HepG2 (cell line): ENCODE data around the gene TM4SF4. TPM values are rescaled to one million over a fixed set of nuclear protein-coding genes. Genes with fewer than 3 reads are reported as not detected.

Source experiments
- ATAC-seq: fragments of 200-7000 bp; cut with Tn5 transposase; 3 replicates; pipeline ENCODE4 v1.9.1; 2020; ENCODE audit warnings: mild to moderate bottlenecking, moderate library complexity
- BruUV-seq: library from RNA; stranded (reverse); fragments of 400-500 nt; replicated peaks from 2 replicates; lab custom pipeline; 2021; lab: Mats Ljungman, UMichigan
- CTCF ChIA-PET: fragments of 300-600 bp; formaldehyde crosslinking; extraction: SDS; loops from one replicate; lab custom pipeline; 2021; ENCODE audit warnings: low total read pairs, inconsistent platforms, low intra/inter-chr PET ratio; lab: Yijun Ruan, JAX
- POLR2A ChIA-PET: fragments of 350-600 bp; sonication (Branson Sonifier 250); formaldehyde crosslinking; loops from one replicate; lab custom pipeline; 2020; ENCODE audit warnings: antibody characterized with exemption, inconsistent platforms; lab: Yijun Ruan, JAX
- DNase-seq: peaks from one replicate; pipeline ENCODE4 v3.0.0-alpha.2; 2015; ENCODE audit warnings: low spot score
- FAIRE-seq: peaks from 3 replicates; lab custom pipeline; 2011; peaks lifted over from hg19 to GRCh38; lab: Jason Lieb, UNC
- H2AFZ ChIP-seq: one replicate; pipeline ENCODE4 v1.6.1; 2011; ENCODE audit warnings: low read length, inconsistent platforms
- H3K27ac ChIP-seq: fragments of 300-600 bp; 3 replicates; pipeline ENCODE4 v1.8.0; 2011; ENCODE audit warnings: mixed run types, mild to moderate bottlenecking, mixed read lengths, low read length, inconsistent platforms; ENCODE audit not compliant: insufficient read depth; ENCODE audit errors: extremely low read length
- H3K27me3 ChIP-seq, 2 experiments: fragments of 200-600 bp in 1 of 2; 2 replicates in 1 of 2; 3 replicates in 1 of 2; pipeline versions ENCODE4 v1.6.0 to v1.8.0; 2011; ENCODE audit warnings: low read length in 2 of 2, mild to moderate bottlenecking in 2 of 2, moderate library complexity in 2 of 2, inconsistent platforms in 1 of 2; ENCODE audit not compliant: insufficient read depth in 2 of 2, control insufficient read depth in 1 of 2
- H3K36me3 ChIP-seq, 2 experiments: fragments of 200-600 bp in 1 of 2; replicated peaks in 1 of 2; 2 replicates in 1 of 2; 3 replicates in 1 of 2; pipeline versions ENCODE4 v1.5.1 to v1.8.0; 2011; ENCODE audit warnings: low read length in 2 of 2, inconsistent platforms in 1 of 2; ENCODE audit not compliant: insufficient read depth in 2 of 2, control insufficient read depth in 1 of 2
- H3K4me1 ChIP-seq: 2 replicates; pipeline ENCODE4 v1.5.1; 2012; ENCODE audit warnings: low read length, inconsistent platforms; ENCODE audit not compliant: insufficient read depth
- H3K4me2 ChIP-seq: 2 replicates; pipeline ENCODE4 v1.6.0; 2011; ENCODE audit warnings: low read depth, low read length, inconsistent platforms
- H3K4me3 ChIP-seq, 3 experiments: fragments of 200-600 bp in 1 of 3; sonication (generic), shearing (Covaris generic) in 1 of 3; replicated peaks in 1 of 3; 2 replicates each; pipeline ENCODE4 v1.5.1; 2011 to 2016; ENCODE audit warnings: low read length in 3 of 3, inconsistent platforms in 2 of 3, low read depth in 2 of 3, mild to moderate bottlenecking in 2 of 3, control low read depth in 1 of 3, mixed read lengths in 1 of 3; ENCODE audit not compliant: insufficient read depth in 1 of 3
- H3K79me2 ChIP-seq: one replicate; pipeline ENCODE4 v1.6.1; 2011; ENCODE audit warnings: low read length, inconsistent platforms; ENCODE audit not compliant: insufficient read depth
- H3K9ac ChIP-seq: 2 replicates; pipeline ENCODE4 v1.6.0; 2011; ENCODE audit warnings: mild to moderate bottlenecking, low read depth, low read length, inconsistent platforms; ENCODE audit not compliant: insufficient read depth
- H3K9me3 ChIP-seq: 2 replicates; pipeline ENCODE4 v1.5.1; 2012; ENCODE audit warnings: mild to moderate bottlenecking, low read length
- H4K20me1 ChIP-seq: 2 replicates; pipeline ENCODE4 v1.6.0; 2011; ENCODE audit warnings: inconsistent platforms, mild to moderate bottlenecking, low read length, moderate library complexity; ENCODE audit not compliant: insufficient read depth
- ARNT ChIP-seq: fragments of 450-650 bp; IDR thresholded peaks from 2 replicates; pipeline ENCODE4 v1.6.1; 2017
- CAMTA2 ChIP-seq: sonication (generic); formaldehyde crosslinking; IDR thresholded peaks from 2 replicates; pipeline ENCODE4 v1.4.0; 2020; ENCODE audit warnings: mild to moderate bottlenecking, missing genetic modification reagents, borderline replicate concordance
- CBX1 ChIP-seq: IDR thresholded peaks from one replicate; pipeline ENCODE4 v1.6.1; 2016; ENCODE audit warnings: antibody characterized with exemption, low read depth
- EED ChIP-seq: sonication (generic); formaldehyde crosslinking; IDR thresholded peaks from 2 replicates; pipeline ENCODE4 v1.5.0; 2020; ENCODE audit warnings: mild to moderate bottlenecking, missing genetic modification reagents
- FIP1L1 ChIP-seq: fragments of 200-400 bp; formaldehyde crosslinking; IDR thresholded peaks from 2 replicates; pipeline ENCODE4 v1.6.1; 2018; ENCODE audit warnings: low read depth, mild to moderate bottlenecking, low read length, moderate library complexity, borderline replicate concordance; ENCODE audit not compliant: insufficient read depth
- FOXA3 ChIP-seq: IDR thresholded peaks from 2 replicates; pipeline ENCODE4 v1.6.1; 2016; ENCODE audit warnings: missing genetic modification reagents, missing compliant biosample characterization
- MATR3 ChIP-seq: sonication (generic); formaldehyde crosslinking; IDR thresholded peaks from 2 replicates; pipeline ENCODE4 v1.4.0; 2020; ENCODE audit warnings: missing genetic modification reagents
- MLLT10 ChIP-seq: sonication (generic); formaldehyde crosslinking; IDR thresholded peaks from 2 replicates; pipeline ENCODE4 v1.4.0; 2020; ENCODE audit warnings: missing genetic modification reagents
- NR2F2 ChIP-seq: IDR thresholded peaks from 2 replicates; pipeline ENCODE4 v1.6.1; 2012; ENCODE audit warnings: low read depth, inconsistent platforms, borderline replicate concordance
- THYN1 ChIP-seq: sonication (generic); formaldehyde crosslinking; IDR thresholded peaks from 2 replicates; pipeline ENCODE4 v1.8.1; 2023; ENCODE audit warnings: low read depth, mild to moderate bottlenecking, moderate library complexity, missing genetic modification reagents, borderline replicate concordance
- ZFP82 ChIP-seq: sonication (generic); formaldehyde crosslinking; IDR thresholded peaks from 2 replicates; pipeline ENCODE4 v1.5.1; 2020; ENCODE audit warnings: mild to moderate bottlenecking, missing genetic modification reagents, borderline replicate concordance
- ZNF772 ChIP-seq: sonication (generic); formaldehyde crosslinking; IDR thresholded peaks from 2 replicates; pipeline ENCODE4 v1.5.0; 2020; ENCODE audit warnings: mild to moderate bottlenecking, missing genetic modification reagents
- ZNF781 ChIP-seq: sonication (generic); formaldehyde crosslinking; IDR thresholded peaks from 2 replicates; pipeline ENCODE4 v1.5.1; 2020; ENCODE audit warnings: borderline replicate concordance, mild to moderate bottlenecking, missing genetic modification reagents; ENCODE audit errors: not compliant biosample characterization
- ZNF788 ChIP-seq: sonication (generic); formaldehyde crosslinking; IDR thresholded peaks from 2 replicates; pipeline ENCODE4 v1.5.0; 2020; ENCODE audit warnings: mild to moderate bottlenecking, missing genetic modification reagents, borderline replicate concordance
- WGBS: methylation state at CpG from one replicate; pipeline ENCODE4 v1.1.6; 2017; ENCODE audit warnings: low lambda C conversion rate; 5-methylcytosine and 5-hydroxymethylcytosine counted together
- in situ Hi-C: cut with HindIII; loops from 2 replicates; pipeline ENCODE4 v1.10.0; 2017; ENCODE audit warnings: low pct_unique_long_range_greater_than_20kb; ENCODE audit not compliant: extremely low pct_ligation_motif_present
- intact Hi-C: fragments of 100-400 bp; cut with micrococcal nuclease; formaldehyde crosslinking; loops from one replicate; pipeline ENCODE4 v1.10.0; 2022; ENCODE audit not compliant: unreplicated experiment
- polyA plus RNA-seq, 8 experiments: library from polyadenylated mRNA; depleted of rRNA in 3 of 8; stranded (reverse) in 7 of 8; unstranded in 1 of 8; fragments of >200 nt; fragmentation: Illumina TruSeq in 4 of 8; extraction: Trizol in 4 of 8; gene quantifications; 2 replicates each; pipeline versions ENCODE4 v1.2.1 to v1.2.3, GENCODE V29; 2011 to 2016; ENCODE audit warnings: low read depth in 4 of 8, missing spikeins in 1 of 8, mixed read lengths in 1 of 8; ENCODE audit not compliant: insufficient read depth in 1 of 8
- total RNA-seq, 5 experiments: library from RNA; depleted of rRNA; stranded (reverse); fragments of >200 nt; fragmentation: Illumina TruSeq; extraction: Trizol; gene quantifications; 2 replicates each; pipeline ENCODE4 v1.2.3, GENCODE V29; 2016; ENCODE audit warnings: low read depth in 1 of 5
- TF ChIP-seq, protein P1 (sequence below): IDR thresholded peaks from 2 replicates; pipeline ENCODE4 v1.4.0; 2020; ENCODE audit warnings: mild to moderate bottlenecking, missing genetic modification reagents
- TF ChIP-seq, protein P2 (sequence below): sonication (generic); formaldehyde crosslinking; IDR thresholded peaks from 2 replicates; pipeline ENCODE4 v1.4.0; 2020; ENCODE audit warnings: mild to moderate bottlenecking, missing genetic modification reagents
- TF ChIP-seq, protein P3 (sequence below): sonication (generic); formaldehyde crosslinking; conservative IDR thresholded peaks from 2 replicates; pipeline ENCODE4 v1.5.0; 2020; ENCODE audit warnings: missing genetic modification reagents
- TF ChIP-seq, protein P4 (sequence below): IDR thresholded peaks from 2 replicates; pipeline ENCODE4 v1.6.1; 2016; ENCODE audit warnings: missing biosample characterization, missing genetic modification reagents, low read depth

TM4SF4 gene
- total and polyA plus RNA-seq, 2 of the 13 experiments (the other 11 are each of a cell fraction or from before 2014, with no cell fraction given), result 0.63 to 0.95 TPM

DNA sequence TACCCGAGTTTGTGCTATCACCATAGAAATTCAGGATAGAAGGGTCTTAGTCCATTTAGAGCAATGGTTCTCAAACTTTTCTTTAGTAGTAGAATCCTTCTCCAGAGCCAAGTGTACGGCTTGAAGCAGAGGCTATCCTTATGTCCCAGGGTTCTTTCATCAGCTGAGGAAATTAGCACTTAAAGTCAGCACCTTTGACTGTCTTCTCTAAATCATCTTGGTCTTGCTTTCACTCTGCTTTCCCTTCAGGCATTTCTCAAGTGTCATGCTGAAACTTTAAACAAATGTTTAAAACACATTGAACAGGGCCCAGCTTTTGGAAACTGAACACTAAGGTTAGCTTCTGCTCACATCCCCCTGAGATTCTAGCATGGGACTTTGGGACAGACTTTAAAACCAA lies 78.2 kb downstream of the TM4SF4 start:
- DNase-seq (no peak), ATAC-seq (no peak), FAIRE-seq (no peak)
- H3K27ac ChIP-seq, result no peak overlapping the region
- H3K79me2 ChIP-seq, result peaks cover 37% of the 10 kb centered on the region
- in situ Hi-C loops (no loop called here), intact Hi-C loops (no loop called here)
- POLR2A ChIA-PET, result no interaction called here
- H3K4me1 ChIP-seq, result peaks cover 61% of the 10 kb centered on the region
- no peak overlapping the region for H3K4me2 ChIP-seq
- H4K20me1 ChIP-seq, result peaks cover 29% of the 10 kb centered on the region; the same call in 1 of the 2 replicates
- H3K9me3 ChIP-seq, result no peaks in the 10 kb centered on the region
- WGBS, result 93% methylated on average over 2 of the region's 2 CpGs
- CTCF ChIA-PET, result no interaction called here
- no peak overlapping the region for H2AFZ ChIP-seq
- peaks cover 12 to 35% of the 10 kb centered on the region in 2 experiments; a peak in 4 of 5 replicates for H3K36me3 ChIP-seq
- no TSS peak for BruUV-seq
- no peaks in the 10 kb centered on the region for H3K27me3 ChIP-seq
- H3K9ac ChIP-seq, result no peak overlapping the region
- no peak overlapping the region for H3K4me3 ChIP-seq
- TF ChIP-seq THYN1 (CRISPR knock-in tag), result no peak
- TF ChIP-seq FOXA3 (CRISPR knock-in tag), result no peak
- TF ChIP-seq MATR3 (CRISPR knock-in tag), result no peak
- TF ChIP-seq ARNT, result no peak
- TF ChIP-seq, protein P1, sequence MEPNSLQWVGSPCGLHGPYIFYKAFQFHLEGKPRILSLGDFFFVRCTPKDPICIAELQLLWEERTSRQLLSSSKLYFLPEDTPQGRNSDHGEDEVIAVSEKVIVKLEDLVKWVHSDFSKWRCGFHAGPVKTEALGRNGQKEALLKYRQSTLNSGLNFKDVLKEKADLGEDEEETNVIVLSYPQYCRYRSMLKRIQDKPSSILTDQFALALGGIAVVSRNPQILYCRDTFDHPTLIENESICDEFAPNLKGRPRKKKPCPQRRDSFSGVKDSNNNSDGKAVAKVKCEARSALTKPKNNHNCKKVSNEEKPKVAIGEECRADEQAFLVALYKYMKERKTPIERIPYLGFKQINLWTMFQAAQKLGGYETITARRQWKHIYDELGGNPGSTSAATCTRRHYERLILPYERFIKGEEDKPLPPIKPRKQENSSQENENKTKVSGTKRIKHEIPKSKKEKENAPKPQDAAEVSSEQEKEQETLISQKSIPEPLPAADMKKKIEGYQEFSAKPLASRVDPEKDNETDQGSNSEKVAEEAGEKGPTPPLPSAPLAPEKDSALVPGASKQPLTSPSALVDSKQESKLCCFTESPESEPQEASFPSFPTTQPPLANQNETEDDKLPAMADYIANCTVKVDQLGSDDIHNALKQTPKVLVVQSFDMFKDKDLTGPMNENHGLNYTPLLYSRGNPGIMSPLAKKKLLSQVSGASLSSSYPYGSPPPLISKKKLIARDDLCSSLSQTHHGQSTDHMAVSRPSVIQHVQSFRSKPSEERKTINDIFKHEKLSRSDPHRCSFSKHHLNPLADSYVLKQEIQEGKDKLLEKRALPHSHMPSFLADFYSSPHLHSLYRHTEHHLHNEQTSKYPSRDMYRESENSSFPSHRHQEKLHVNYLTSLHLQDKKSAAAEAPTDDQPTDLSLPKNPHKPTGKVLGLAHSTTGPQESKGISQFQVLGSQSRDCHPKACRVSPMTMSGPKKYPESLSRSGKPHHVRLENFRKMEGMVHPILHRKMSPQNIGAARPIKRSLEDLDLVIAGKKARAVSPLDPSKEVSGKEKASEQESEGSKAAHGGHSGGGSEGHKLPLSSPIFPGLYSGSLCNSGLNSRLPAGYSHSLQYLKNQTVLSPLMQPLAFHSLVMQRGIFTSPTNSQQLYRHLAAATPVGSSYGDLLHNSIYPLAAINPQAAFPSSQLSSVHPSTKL (CRISPR knock-in tag), result no peak
- no peak for TF ChIP-seq NR2F2
- TF ChIP-seq, protein P2, sequence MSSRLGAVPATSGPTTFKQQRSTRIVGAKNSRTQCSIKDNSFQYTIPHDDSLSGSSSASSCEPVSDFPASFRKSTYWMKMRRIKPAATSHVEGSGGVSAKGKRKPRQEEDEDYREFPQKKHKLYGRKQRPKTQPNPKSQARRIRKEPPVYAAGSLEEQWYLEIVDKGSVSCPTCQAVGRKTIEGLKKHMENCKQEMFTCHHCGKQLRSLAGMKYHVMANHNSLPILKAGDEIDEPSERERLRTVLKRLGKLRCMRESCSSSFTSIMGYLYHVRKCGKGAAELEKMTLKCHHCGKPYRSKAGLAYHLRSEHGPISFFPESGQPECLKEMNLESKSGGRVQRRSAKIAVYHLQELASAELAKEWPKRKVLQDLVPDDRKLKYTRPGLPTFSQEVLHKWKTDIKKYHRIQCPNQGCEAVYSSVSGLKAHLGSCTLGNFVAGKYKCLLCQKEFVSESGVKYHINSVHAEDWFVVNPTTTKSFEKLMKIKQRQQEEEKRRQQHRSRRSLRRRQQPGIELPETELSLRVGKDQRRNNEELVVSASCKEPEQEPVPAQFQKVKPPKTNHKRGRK (CRISPR knock-in tag), result no peak
- no peak for TF ChIP-seq EED (CRISPR knock-in tag)
- TF ChIP-seq, protein P3, sequence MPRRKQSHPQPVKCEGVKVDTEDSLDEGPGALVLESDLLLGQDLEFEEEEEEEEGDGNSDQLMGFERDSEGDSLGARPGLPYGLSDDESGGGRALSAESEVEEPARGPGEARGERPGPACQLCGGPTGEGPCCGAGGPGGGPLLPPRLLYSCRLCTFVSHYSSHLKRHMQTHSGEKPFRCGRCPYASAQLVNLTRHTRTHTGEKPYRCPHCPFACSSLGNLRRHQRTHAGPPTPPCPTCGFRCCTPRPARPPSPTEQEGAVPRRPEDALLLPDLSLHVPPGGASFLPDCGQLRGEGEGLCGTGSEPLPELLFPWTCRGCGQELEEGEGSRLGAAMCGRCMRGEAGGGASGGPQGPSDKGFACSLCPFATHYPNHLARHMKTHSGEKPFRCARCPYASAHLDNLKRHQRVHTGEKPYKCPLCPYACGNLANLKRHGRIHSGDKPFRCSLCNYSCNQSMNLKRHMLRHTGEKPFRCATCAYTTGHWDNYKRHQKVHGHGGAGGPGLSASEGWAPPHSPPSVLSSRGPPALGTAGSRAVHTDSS (CRISPR knock-in tag), result no peak
- TF ChIP-seq CBX1, result no peak
- TF ChIP-seq, protein P4, sequence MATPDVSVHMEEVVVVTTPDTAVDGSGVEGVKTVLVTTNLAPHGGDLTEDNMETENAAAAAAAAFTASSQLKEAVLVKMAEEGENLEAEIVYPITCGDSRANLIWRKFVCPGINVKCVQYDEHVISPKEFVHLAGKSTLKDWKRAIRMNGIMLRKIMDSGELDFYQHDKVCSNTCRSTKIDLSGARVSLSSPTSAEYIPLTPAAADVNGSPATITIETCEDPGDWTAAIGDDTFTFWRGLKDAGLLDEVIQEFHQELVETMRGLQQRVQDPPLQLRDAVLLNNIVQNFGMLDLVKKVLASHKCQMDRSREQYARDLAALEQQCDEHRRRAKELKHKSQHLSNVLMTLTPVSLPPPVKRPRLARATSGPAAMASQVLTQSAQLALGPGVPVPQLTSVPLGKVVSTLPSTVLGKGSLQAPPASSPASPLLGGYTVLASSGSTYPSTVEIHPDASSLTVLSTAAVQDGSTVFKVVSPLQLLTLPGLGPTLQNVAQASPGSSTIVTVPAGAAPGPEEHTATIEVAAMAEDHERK, result no peak
- TF ChIP-seq ZNF772 (CRISPR knock-in tag), result no peak
- TF ChIP-seq ZNF788 (CRISPR knock-in tag), result no peak
- no peak for TF ChIP-seq MLLT10 (CRISPR knock-in tag)
- no peak for TF ChIP-seq ZFP82 (CRISPR knock-in tag)
- no peak for TF ChIP-seq ZNF781
- no peak for TF ChIP-seq CAMTA2 (CRISPR knock-in tag)
- no peak for TF ChIP-seq FIP1L1
